GM12892 (cell line): Measurements from ENCODE around the gene ME2.

Experiments used
- POLR2A ChIP-seq: IDR thresholded peaks from 2 replicates; pipeline ENCODE4 v1.6.1; 2011; ENCODE audit warnings: low read depth, low read length, control low read depth
- POLR2AphosphoS5 ChIP-seq: IDR thresholded peaks from 2 replicates; pipeline ENCODE4 v1.6.1; 2011; ENCODE audit warnings: low read depth, low read length, control low read depth

DNA sequence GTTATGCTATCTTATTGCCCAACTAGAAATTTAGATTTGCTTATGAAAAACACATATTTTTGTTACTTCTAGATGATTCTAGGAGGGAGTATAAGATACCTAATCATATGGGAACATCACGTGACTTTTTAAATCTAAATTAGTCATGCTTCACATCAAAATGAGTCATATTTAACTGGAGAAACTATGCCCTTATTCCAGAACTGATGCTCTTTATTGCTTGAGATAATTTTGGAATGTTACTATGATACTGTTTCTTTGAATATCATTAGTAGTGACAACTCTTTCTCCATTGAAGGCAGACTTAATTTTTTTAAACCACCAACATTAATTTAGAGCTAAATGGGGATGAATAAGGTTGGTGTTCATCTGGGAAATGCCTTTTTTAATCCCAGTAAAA is 69.0 kb downstream of the ME2 start:
- no peak for TF ChIP-seq POLR2AphosphoS5
- no peak for TF ChIP-seq POLR2A
